Keratinocyte (primary cell): ENCODE measurements around the gene TMEM247.

Source experiments
- EZH2 ChIP-seq: IDR thresholded peaks from one replicate; pipeline ENCODE4 v1.6.1; 2012; ENCODE audit warnings: inconsistent platforms, mild to moderate bottlenecking, low read length, moderate library complexity
- TF ChIP-seq, protein P1 (sequence below), 3 experiments: IDR thresholded peaks in 1 of 3; conservative IDR thresholded peaks in 1 of 3; optimal IDR thresholded peaks in 1 of 3; 2 replicates in 2 of 3; 3 replicates in 1 of 3; pipeline versions ENCODE3 to v1.5.1; 2011; ENCODE audit warnings: low read length in 3 of 3, mild to moderate bottlenecking in 3 of 3, moderate library complexity in 2 of 3, control low read depth in 1 of 3, inconsistent platforms in 1 of 3; ENCODE audit not compliant: insufficient read depth in 2 of 3; ENCODE audit errors: extremely low read depth in 1 of 3

DNA sequence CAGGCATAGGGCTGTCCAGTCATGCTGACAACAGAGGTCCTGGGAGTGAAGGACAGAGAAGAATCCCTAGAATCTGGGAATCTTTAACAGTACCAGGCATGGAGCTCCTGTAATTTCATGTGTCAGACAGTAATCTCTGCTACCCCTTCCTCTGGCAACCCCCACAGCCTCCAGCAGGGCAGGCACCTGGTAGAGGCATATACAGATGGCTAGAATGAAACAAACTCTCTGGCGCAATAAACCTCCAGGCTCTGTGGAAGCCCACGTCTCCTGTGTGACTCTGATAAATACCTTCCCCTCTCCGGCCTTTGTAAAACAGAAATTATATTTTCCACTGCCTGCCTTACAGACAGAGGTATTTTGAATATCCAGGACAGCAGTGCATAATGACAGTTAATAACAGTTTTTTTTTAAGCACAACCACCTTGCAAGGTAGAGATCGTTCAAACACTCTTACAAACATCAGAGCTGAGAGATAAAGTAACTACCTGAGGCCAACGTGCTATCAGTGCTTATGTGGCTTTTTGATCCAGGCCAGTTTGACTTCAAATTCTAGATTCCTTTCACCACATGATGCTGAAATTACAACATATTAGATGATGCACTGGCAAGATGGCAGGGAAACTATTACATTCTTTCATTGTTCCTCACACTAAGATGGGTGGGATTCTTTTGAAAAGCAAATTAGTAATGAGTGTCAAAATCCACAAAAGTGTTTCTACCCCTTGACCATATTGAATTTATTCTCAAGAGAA, 47.7 kb upstream of the TMEM247 start:
- TF ChIP-seq EZH2, result no peak
- TF ChIP-seq, protein P1, sequence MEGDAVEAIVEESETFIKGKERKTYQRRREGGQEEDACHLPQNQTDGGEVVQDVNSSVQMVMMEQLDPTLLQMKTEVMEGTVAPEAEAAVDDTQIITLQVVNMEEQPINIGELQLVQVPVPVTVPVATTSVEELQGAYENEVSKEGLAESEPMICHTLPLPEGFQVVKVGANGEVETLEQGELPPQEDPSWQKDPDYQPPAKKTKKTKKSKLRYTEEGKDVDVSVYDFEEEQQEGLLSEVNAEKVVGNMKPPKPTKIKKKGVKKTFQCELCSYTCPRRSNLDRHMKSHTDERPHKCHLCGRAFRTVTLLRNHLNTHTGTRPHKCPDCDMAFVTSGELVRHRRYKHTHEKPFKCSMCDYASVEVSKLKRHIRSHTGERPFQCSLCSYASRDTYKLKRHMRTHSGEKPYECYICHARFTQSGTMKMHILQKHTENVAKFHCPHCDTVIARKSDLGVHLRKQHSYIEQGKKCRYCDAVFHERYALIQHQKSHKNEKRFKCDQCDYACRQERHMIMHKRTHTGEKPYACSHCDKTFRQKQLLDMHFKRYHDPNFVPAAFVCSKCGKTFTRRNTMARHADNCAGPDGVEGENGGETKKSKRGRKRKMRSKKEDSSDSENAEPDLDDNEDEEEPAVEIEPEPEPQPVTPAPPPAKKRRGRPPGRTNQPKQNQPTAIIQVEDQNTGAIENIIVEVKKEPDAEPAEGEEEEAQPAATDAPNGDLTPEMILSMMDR (optimal IDR thresholded peaks at IDR 0.05 in 1 of 3, IDR thresholded peaks at IDR 0.05 in 1 of 3, conservative IDR thresholded peaks at IDR 0.05 in 1 of 3; ENCODE audit: extremely low read depth in 1 of 3, insufficient read depth in 2 of 3, low read length in 3 of 3), result no peak
